A673 (cell line): ENCODE data around the gene CALCA. TPM values are rescaled to one million over a fixed set of nuclear protein-coding genes. Genes with fewer than 3 reads are reported as not detected.

ENCODE experiments used
- BruUV-seq: library from RNA; stranded (reverse); fragments of 400-500 nt; replicated peaks from 2 replicates; lab custom pipeline; 2021; lab: Mats Ljungman, UMichigan
- CTCF ChIA-PET: fragments of 300-600 bp; sonication (Branson Sonifier 250); formaldehyde crosslinking; loops from one replicate; lab custom pipeline; 2022; ENCODE audit warnings: antibody characterized with exemption; lab: Charles Lee
- POLR2A ChIA-PET: fragments of 300-600 bp; sonication (Branson Sonifier 250); formaldehyde crosslinking; loops from one replicate; lab custom pipeline; 2022; ENCODE audit warnings: antibody characterized with exemption; ENCODE audit not compliant: low non-redundant PET; lab: Charles Lee
- DNase-seq: peaks from one replicate; pipeline ENCODE4 v3.0.0-alpha.2; 2015; ENCODE audit warnings: low spot score
- H3K27ac ChIP-seq: fragments of 200-600 bp; sonication (generic); 2 replicates; pipeline ENCODE4 v1.5.1; 2016; ENCODE audit warnings: mixed run types, low read depth, mild to moderate bottlenecking, mixed read lengths, antibody characterized with exemption, low read length; ENCODE audit not compliant: poor library complexity, severe bottlenecking
- H3K27me3 ChIP-seq: fragments of 200-600 bp; sonication (generic); replicated peaks from 2 replicates; pipeline ENCODE4 v1.6.1; 2017; ENCODE audit warnings: mixed run types, low read depth, mild to moderate bottlenecking, mixed read lengths, antibody characterized with exemption, low read length; ENCODE audit not compliant: insufficient read depth, poor library complexity
- H3K36me3 ChIP-seq: fragments of 200-600 bp; sonication (generic); 2 replicates; pipeline ENCODE4 v1.6.1; 2016; ENCODE audit warnings: mixed run types, mild to moderate bottlenecking, mixed read lengths, antibody characterized with exemption, low read length; ENCODE audit not compliant: insufficient read depth, poor library complexity, severe bottlenecking
- H3K4me1 ChIP-seq: fragments of 200-600 bp; sonication (generic); 2 replicates; pipeline ENCODE4 v1.6.1; 2017; ENCODE audit warnings: mixed run types, mild to moderate bottlenecking, mixed read lengths, antibody characterized with exemption, low read length; ENCODE audit not compliant: insufficient read depth, poor library complexity, severe bottlenecking
- H3K4me3 ChIP-seq: fragments of 200-600 bp; sonication (generic); 2 replicates; pipeline ENCODE4 v1.5.1; 2016; ENCODE audit warnings: low read depth, mixed run types, mild to moderate bottlenecking, mixed read lengths, low read length; ENCODE audit not compliant: poor library complexity, severe bottlenecking
- H3K9me3 ChIP-seq: fragments of 200-600 bp; sonication (generic); 2 replicates; pipeline ENCODE4 v1.6.1; 2016; ENCODE audit warnings: mixed run types, low read depth, mild to moderate bottlenecking, mixed read lengths, antibody characterized with exemption, low read length; ENCODE audit not compliant: poor library complexity, severe bottlenecking
- CTCF ChIP-seq: fragments of 300-800, 200-600 bp; sonication (generic); conservative IDR thresholded peaks from 2 replicates; pipeline ENCODE4 v1.5.1; 2017; ENCODE audit warnings: low read depth, mild to moderate bottlenecking, antibody characterized with exemption, low read length, moderate library complexity, mixed read lengths
- EZH2 ChIP-seq: fragments of 200-600 bp; sonication (generic); IDR thresholded peaks from 2 replicates; pipeline ENCODE4 v1.6.1; 2017; ENCODE audit warnings: borderline replicate concordance, low read depth, mild to moderate bottlenecking, mixed read lengths, antibody characterized with exemption, low read length; ENCODE audit not compliant: poor library complexity, severe bottlenecking
- intact Hi-C: fragments of 100-400 bp; cut with micrococcal nuclease; formaldehyde crosslinking; loops from one replicate; pipeline ENCODE4 v1.10.0; 2022; ENCODE audit not compliant: unreplicated experiment
- total RNA-seq: library from RNA; stranded (reverse); gene quantifications from 2 replicates; pipeline ENCODE4 v1.2.3, GENCODE V29; 2021

CALCA gene
- total RNA-seq, 1 experiment from 2014 or later, result 2.2 TPM

DNA sequence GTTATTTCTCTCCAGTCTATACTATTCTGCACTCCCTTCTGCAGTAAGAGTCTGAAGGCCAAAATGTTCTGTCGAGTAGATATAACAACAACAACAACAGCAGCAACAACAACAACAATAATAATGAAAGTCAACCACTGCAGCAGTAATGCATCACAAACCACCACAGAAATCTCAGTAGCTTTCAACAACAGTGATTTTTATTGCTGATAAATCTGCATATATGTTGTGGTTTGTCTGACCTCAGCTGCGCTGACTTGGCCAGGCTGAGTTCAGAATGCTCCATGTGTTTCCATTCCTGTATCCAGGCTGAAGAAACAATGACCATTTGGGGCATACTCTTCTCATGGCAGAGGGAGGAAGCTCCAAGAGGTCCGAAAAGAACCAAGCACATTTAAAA, 47.8 kb downstream of the CALCA start:
- Histone ChIP-seq H3K4me1 (no peaks in the 10 kb centered on the region), H3K4me3 (no peak overlapping the region), H3K36me3 (no peaks in the 10 kb centered on the region), H3K9me3 (peaks cover 6% of the 10 kb centered on the region), H3K27me3 (no peaks in the 10 kb centered on the region), H3K27ac (no peak overlapping the region)
- ChIA-PET POLR2A (no interaction called here), CTCF (no interaction called here)
- no TSS peak for BruUV-seq
- intact Hi-C loops, result no loop called here
- no peak for DNase-seq
- TF ChIP-seq CTCF (no peak), EZH2 (no peak)

Other genes starting within 250 kb of the CALCA start
- gene CYP2R1, start 80.1 kb downstream of the CALCA start, total RNA-seq, result 16.2 and 17.6 TPM in 2 replicates
- 18.8 and 22.3 TPM in 2 replicates for gene CALCB, start 101.2 kb upstream of the CALCA start, total RNA-seq
- 0.87 and 1.0 TPM in 2 replicates for gene INSC, start 142.6 kb upstream of the CALCA start, total RNA-seq